HG02870 (cell line): ENCODE measurements around the gene GPANK1.

ENCODE experiments used
- ATAC-seq: cut with Tn5 transposase; IDR thresholded peaks from one replicate; pipeline ENCODE4 v1.9.1; 2021; ENCODE audit warnings: mild to moderate bottlenecking, moderate library complexity; ENCODE audit not compliant: unreplicated experiment

Gene GPANK1

GRCh38 chr6:31691564-31692108 lies 26.8 kb upstream of the GPANK1 start:
- no peak for ATAC-seq

- no peak for ATAC-seq
These were observed 26.3 kb upstream of the GPANK1 start for GRCh38 chr6:31691078-31691463.

- ATAC-seq, result no peak
These were observed 25.7 kb upstream of the GPANK1 start for GRCh38 chr6:31690231-31691077.

GRCh38 chr6:31689249-31690110 lies 24.7 kb upstream of the GPANK1 start:
- no peak for ATAC-seq

- ATAC-seq, result no peak
These were observed 23.3 kb upstream of the GPANK1 start for GRCh38 chr6:31687860-31688693.

GRCh38 chr6:31687321-31687720 lies 22.5 kb upstream of the GPANK1 start:
- ATAC-seq, result no peak

- ATAC-seq, result no peak
These were observed 21.7 kb upstream of the GPANK1 start for GRCh38 chr6:31686483-31686882.

- no peak for ATAC-seq
These were observed 18.8 kb upstream of the GPANK1 start for GRCh38 chr6:31683591-31683990.

GRCh38 chr6:31681135-31681671 lies 16.4 kb upstream of the GPANK1 start:
- ATAC-seq, result no peak

- ATAC-seq, result no peak
These were observed 15.7 kb upstream of the GPANK1 start, which contains the start of gene LY6G5C for GRCh38 chr6:31680226-31681134. Gene LY6G5C (minus strand): TSS chr6:31681067. CDS start chr6:31680373, 694 bp downstream.

- no peak for ATAC-seq
These were observed 13.2 kb upstream of the GPANK1 start for GRCh38 chr6:31677955-31678354.

- ATAC-seq, result no peak
These were observed 12.1 kb upstream of the GPANK1 start for GRCh38 chr6:31676904-31677303.

- ATAC-seq, result no peak
These were observed 11.6 kb upstream of the GPANK1 start for GRCh38 chr6:31676322-31676903.

- no peak for ATAC-seq
These were observed 4.9 kb upstream of the GPANK1 start, which contains the start of gene LY6G5B for GRCh38 chr6:31669676-31670075. Gene LY6G5B (plus strand): TSS chr6:31669976. CDS start chr6:31670951, 975 bp downstream.

GRCh38 chr6:31666337-31666965 lies 1.7 kb upstream of the GPANK1 start:
- no peak for ATAC-seq

GRCh38 chr6:31665501-31666336 lies 922 bp upstream of the GPANK1 start, which contains the start of gene CSNK2B:
Gene CSNK2B (plus strand): TSS chr6:31666080. CDS start chr6:31666832, 752 bp downstream.
- ATAC-seq, result peak; percentile 82
